GM19193 (cell line): ENCODE results near the gene PREX1.

Experiments
- POLR2A ChIP-seq: IDR thresholded peaks from 4 replicates; pipeline ENCODE4 v1.6.1; 2011; ENCODE audit not compliant: insufficient read depth, insufficient read length; ENCODE audit errors: extremely low read depth

PREX1 gene

GRCh38 chr20:48827855-48828733 is at the start of gene PREX1:
PREX1 (minus strand) TSS chr20:48827999; CDS start chr20:48827860, 139 bp downstream.
- peak; percentile 72 for TF ChIP-seq POLR2A

- no peak for TF ChIP-seq POLR2A
Observed at GRCh38 chr20:48877304-48877703, 49.5 kb upstream of the PREX1 start.

GRCh38 chr20:48875914-48876240 is 48.1 kb upstream of the PREX1 start:
- TF ChIP-seq POLR2A, result no peak

GRCh38 chr20:48875233-48875913 is 47.6 kb upstream of the PREX1 start:
- no peak for TF ChIP-seq POLR2A

- no peak for TF ChIP-seq POLR2A
Observed at GRCh38 chr20:48866936-48867335, 39.1 kb upstream of the PREX1 start.

GRCh38 chr20:48864738-48865318 is 37.0 kb upstream of the PREX1 start:
- no peak for TF ChIP-seq POLR2A

- no peak for TF ChIP-seq POLR2A
Observed at GRCh38 chr20:48864254-48864653, 36.5 kb upstream of the PREX1 start.

- TF ChIP-seq POLR2A, result no peak
Observed at GRCh38 chr20:48862279-48862678, 34.5 kb upstream of the PREX1 start.

- no peak for TF ChIP-seq POLR2A
Observed at GRCh38 chr20:48861444-48861843, 33.6 kb upstream of the PREX1 start.

GRCh38 chr20:48858075-48858790 is 30.4 kb upstream of the PREX1 start:
- TF ChIP-seq POLR2A, result no peak

- TF ChIP-seq POLR2A, result no peak
Observed at GRCh38 chr20:48856130-48856529, 28.3 kb upstream of the PREX1 start.

- no peak for TF ChIP-seq POLR2A
Observed at GRCh38 chr20:48855046-48855445, 27.2 kb upstream of the PREX1 start.

- TF ChIP-seq POLR2A, result no peak
Observed at GRCh38 chr20:48852609-48853008, 24.8 kb upstream of the PREX1 start.

GRCh38 chr20:48851579-48851978 is 23.8 kb upstream of the PREX1 start:
- TF ChIP-seq POLR2A, result no peak

GRCh38 chr20:48850977-48851299 is 23.1 kb upstream of the PREX1 start:
- no peak for TF ChIP-seq POLR2A
